Thyroid gland (tissue), 4 donors: ENCODE measurements around the gene HOXA3.

Experiments
- POLR2A ChIP-seq, 2 donors: fragments of 450-650 bp; IDR thresholded peaks; one replicate each; pipeline ENCODE4 v1.6.1; 2017; ENCODE audit warnings: antibody characterized with exemption in 2 of 2, mild to moderate bottlenecking in 2 of 2, moderate library complexity in 1 of 2
- TF ChIP-seq, protein P1 (sequence below), 6 experiments: fragments of 200-600 bp in 3 of 6; fragments of 450-650 bp in 3 of 6; sonication (generic) in 3 of 6; IDR thresholded peaks; one replicate each; pipeline ENCODE4 v1.5.1; 2016 to 2019; ENCODE audit warnings: antibody characterized with exemption in 6 of 6, mild to moderate bottlenecking in 2 of 6, inconsistent platforms in 1 of 6, moderate library complexity in 1 of 6

DNA sequence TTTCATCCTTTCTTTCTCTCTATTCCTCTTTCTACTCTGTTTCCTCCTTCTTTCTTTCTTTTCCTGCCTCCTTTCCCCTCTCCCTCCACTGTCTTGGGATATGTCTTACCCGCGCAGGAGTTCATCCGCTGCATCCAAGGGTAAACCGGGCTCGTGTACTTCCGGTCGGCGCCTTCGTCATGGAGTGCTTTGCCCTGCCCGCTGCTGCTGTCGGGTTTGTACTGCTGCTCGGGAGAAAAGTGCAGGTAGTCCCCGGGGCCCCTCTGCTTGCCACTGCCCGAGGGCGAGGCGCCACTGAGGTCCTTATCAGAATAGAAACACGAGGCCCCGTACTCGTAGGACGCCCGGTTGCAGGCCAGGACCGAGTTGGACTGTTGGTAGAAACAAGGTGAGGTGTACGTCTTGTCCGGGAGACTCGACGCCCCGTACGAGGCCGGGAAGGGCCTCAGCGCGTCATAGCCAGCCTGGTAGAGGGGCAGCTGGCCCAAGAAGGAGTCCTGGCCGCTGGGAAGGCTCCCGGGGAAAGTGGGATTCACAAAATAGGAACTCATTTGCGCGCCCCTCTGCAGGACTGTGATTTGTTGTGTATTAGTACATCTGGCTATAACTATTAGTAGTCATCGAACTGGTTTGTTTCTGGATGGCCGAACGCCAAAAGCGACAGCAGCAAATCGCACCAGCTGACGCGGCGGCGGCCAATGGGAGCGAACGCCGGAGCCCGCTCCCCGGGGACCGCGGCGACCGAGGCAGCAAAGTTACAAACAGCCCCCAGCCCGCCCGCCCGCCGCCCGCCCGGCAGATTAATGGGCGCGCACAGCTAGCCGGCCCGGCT is 5.0 kb downstream of the HOXA3 start, which contains the start of gene HOXA6:
- TF ChIP-seq, protein P1, sequence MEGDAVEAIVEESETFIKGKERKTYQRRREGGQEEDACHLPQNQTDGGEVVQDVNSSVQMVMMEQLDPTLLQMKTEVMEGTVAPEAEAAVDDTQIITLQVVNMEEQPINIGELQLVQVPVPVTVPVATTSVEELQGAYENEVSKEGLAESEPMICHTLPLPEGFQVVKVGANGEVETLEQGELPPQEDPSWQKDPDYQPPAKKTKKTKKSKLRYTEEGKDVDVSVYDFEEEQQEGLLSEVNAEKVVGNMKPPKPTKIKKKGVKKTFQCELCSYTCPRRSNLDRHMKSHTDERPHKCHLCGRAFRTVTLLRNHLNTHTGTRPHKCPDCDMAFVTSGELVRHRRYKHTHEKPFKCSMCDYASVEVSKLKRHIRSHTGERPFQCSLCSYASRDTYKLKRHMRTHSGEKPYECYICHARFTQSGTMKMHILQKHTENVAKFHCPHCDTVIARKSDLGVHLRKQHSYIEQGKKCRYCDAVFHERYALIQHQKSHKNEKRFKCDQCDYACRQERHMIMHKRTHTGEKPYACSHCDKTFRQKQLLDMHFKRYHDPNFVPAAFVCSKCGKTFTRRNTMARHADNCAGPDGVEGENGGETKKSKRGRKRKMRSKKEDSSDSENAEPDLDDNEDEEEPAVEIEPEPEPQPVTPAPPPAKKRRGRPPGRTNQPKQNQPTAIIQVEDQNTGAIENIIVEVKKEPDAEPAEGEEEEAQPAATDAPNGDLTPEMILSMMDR (IDR thresholded peaks at IDR 0.05), result no peak
- no peak for TF ChIP-seq POLR2A (IDR thresholded peaks at IDR 0.05)
